HG02763 (cell line): ENCODE results near the gene ATF6.
"Not testable (repeated sequence)": the region's sequence is repeated elsewhere in the genome, so short reads cannot be mapped to it uniquely, and the experiment has no call there.

Experiments
- ATAC-seq: cut with Tn5 transposase; IDR thresholded peaks from one replicate; pipeline ENCODE4 v1.9.1; 2021; ENCODE audit warnings: mild to moderate bottlenecking, moderate library complexity; ENCODE audit not compliant: unreplicated experiment

ATF6 gene

DNA sequence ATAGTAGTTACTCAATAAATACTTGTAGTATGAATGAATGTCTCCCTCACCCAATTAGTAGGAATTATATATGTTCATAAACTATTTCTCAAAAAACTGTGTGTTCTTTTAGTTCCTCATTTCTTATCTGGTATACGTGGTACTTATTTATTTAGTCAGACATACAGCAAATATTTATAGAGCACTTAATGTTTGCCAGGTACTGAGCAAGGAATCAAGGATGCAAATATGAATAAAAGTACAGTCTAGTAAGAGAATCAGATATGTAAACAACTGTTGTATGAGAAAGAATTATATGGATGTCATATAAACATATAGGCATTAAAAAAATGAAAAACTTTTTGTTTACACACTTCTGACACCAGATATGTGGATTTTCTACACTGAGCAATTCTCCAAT, 58.5 kb downstream of the ATF6 start:
- ATAC-seq, result no peak

GRCh38 chr1:161825831-161826230, 59.7 kb downstream of the ATF6 start:
- no peak for ATAC-seq

GRCh38 chr1:161826478-161826877, 60.4 kb downstream of the ATF6 start:
- ATAC-seq, result no peak

- ATAC-seq, result no peak
Observed at GRCh38 chr1:161827786-161828185, 61.7 kb downstream of the ATF6 start.

- not testable (repeated sequence) for ATAC-seq
Observed at GRCh38 chr1:161832299-161832907, 66.3 kb downstream of the ATF6 start.

- no peak for ATAC-seq
Observed at GRCh38 chr1:161834967-161835550, 68.9 kb downstream of the ATF6 start.

DNA sequence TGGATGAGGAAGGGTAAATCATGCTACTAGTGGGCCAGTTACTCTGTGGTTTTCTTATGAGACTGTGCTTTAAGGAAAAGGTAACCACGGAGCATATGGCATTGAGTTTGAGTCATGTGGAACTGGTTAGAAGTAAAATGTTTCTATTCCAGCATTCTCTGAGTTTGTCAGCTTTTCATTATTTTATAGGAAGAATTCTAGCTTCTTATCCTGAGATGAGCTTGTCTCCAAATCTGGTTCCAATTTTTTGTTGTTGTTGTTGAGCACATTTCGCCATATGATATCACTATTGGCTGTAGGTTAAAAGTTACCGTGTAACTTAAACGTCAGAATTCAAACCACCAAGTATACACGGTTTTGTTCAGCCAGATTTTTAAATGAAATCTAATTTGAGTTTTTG, 69.9 kb downstream of the ATF6 start:
- ATAC-seq, result no peak

- no peak for ATAC-seq
Observed at GRCh38 chr1:161838362-161838761, 72.2 kb downstream of the ATF6 start.

DNA sequence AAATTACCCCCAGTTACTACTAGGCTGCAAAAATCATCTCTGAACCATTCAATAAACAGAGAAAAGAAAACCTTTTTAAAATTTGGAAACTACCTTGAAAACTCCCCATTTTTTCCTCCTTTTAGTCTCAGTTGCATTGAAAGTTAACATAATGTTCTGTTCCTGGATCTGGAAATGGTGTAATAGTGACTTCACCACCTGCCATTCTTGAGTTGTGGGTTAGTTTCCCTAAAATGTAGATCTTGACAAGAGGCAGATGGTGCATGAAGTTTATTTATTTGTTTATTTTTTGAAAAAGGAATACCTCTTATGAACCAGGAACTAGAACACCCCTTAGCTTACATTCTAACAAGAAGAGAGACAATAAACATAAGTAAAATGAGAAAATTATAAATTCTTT, 72.8 kb downstream of the ATF6 start:
- ATAC-seq, result no peak

DNA sequence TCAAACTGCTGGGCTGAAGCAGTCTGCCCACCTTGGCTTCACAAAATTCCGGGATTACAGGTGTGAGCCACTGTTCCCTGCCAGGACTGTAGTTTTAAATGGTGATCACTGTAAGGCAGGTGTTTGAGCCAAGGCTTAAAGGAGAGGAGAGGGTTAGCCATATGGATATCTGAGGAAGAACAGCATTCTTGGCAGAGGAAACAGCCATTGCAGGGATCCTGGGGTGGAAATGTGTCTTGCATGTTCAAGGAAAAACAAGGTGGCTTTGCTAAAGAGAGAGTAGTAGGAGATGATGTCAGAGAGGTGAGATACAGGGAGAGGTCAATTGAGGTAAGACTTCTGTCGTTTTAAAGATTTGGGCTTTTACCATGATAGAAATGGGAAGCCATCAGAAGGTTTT, 73.5 kb downstream of the ATF6 start:
- ATAC-seq, result no peak

DNA sequence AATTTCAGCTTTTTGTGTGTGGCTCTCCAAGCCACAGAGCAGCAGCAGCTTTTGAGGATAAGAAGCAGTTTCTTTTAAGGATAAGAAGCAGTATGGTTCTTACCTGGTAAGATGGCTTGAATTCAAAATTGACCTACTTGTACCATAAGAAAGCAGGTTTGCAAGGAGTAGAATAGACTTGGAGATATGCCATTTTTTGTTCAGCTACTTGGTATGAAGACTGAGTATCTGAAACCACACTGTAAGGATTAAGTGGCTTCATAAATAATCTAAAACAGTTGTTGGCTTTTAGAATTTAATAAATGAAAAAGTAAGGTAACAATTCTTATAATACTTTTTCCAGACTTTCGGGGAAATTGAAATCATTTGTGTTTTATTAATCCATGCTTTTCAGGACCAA, 74.2 kb downstream of the ATF6 start:
- ATAC-seq, result no peak

- ATAC-seq, result no peak
Observed at GRCh38 chr1:161843156-161843555, 77.0 kb downstream of the ATF6 start.

DNA sequence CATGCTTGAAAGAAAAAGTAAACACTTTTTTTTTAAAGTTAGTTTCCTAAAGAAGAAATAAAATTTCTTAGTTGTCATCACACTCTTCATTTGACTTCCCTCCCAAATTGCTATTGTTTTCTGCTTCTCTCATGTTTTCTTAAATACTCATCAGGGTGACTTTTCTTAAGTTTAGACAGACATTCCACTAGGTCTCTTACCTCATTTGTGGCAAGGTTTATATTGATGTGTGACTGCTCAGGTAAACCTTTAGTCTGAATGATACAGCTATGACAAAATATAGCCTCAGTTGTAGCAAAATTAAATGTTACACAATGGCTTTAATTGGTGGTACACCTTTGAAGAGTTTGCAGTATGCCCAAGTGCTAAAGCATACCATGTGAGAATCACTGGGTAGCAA, 78.6 kb downstream of the ATF6 start:
- ATAC-seq, result no peak

- ATAC-seq, result no peak
Observed at GRCh38 chr1:161848676-161849075, 82.6 kb downstream of the ATF6 start.

DNA sequence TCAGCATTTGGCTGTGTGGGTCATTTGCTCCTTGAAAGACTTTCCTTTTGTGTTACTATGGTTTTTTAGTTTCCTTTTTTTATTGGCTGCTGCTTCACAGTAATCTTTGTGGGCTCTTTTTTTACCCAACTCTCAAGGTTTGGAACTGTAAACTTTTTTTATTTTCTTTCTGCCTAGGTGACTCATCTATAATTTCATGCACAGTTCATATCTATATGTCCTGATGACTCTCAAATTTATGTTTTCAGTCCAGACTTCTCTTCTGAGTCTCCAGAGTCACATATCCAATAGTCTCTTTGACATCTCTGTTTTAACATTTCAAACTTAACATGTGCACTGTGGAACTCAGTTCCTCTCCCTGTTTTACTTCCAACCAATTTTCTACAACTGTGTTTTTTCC, 83.4 kb downstream of the ATF6 start:
- no peak for ATAC-seq

DNA sequence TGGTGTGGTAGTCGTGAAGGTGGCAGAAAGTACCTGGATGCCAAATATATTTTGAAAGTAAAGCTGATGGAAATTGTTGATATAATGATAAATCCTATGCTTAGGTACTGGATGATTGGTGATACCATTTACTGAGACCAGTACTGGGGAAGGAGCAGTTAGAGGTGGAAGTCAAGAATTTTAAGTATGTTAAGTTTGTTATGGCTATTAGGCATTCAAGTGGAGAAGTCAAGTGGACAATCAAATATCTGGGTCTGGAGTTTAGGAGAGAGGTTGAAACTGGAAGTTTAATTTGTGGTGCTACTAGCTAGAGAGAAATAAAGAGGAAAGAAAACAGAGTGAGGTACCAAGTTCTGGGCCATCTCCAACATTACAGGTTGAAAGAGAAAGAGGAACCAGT, 89.1 kb downstream of the ATF6 start:
- ATAC-seq, result no peak

DNA sequence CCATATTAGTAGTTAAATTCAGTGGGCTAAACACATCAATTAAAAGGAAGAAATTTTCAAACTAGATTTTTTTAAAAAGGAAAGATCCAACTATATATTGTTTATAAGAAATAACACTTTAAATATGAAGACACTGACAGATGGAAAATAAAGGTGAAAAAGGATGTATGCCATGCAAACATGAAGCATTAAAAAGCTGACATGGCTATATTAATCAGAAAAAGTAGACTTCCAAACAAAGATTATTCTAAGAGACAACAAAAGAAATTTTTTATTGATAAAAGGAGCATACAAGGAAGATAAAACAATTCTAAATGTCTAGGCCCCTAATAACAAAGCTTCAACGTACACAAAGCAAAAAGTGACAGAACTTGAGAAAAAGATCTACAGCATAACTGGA, 92.2 kb downstream of the ATF6 start:
- no peak for ATAC-seq

DNA sequence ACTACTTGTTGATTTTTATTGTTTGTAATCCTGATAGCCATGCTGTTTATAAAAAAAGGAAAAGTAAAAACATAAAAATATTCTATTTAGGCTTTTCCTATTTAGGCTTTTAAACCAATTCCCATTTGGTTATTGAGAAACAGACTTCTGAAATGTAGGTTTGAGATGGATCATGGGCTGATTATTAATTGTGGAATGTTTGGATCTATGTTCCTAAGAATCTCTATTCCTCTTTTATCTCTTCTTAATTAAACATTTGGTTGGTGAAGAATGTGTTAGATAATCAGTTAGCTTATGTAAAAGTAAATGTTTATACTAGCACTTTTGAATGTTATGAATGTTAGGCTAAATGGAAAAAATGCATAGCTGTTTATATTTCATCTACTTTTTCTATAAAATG, 97.4 kb downstream of the ATF6 start:
- no peak for ATAC-seq

- no peak for ATAC-seq
Observed at GRCh38 chr1:161864577-161864976, 98.5 kb downstream of the ATF6 start.

GRCh38 chr1:161866241-161866640, 100.1 kb downstream of the ATF6 start:
- ATAC-seq, result no peak

DNA sequence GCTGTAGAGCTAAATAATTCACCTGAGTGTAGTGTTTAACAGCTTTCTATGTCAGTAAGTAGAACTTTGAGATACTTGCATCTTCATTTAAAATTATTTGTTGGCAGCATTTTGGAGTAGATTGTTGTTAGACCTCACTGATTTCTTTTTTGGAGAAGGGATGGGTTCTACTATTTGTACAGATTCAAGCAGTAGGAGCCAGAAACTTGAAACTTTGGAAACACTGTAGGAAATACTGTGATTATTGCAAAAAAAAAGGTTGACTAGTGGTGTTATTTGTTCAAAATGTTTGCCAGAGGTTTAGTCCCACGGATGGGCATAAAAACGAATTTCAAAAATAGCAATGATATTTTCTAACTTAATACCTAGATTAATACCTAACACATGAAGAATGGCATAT, 102.7 kb downstream of the ATF6 start:
- no peak for ATAC-seq

DNA sequence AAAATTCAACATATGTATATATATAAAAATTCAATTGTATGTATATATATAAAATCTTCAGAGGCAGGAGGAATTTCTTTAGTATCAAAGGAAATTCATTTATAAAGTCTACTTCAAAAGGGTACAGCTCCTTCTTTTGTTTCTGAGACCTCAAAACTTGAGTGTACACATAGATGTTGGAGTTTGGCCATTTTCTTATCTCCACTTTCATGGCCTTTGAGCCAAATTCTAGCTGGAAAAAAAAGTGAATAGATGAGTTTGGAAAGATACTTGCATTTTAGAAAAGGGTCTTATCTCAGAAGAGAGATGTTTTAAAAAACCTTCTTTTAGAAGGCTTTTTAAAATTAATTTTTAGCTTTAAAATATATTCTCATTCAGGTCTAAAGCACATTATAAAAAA, 103.2 kb downstream of the ATF6 start:
- ATAC-seq, result no peak

DNA sequence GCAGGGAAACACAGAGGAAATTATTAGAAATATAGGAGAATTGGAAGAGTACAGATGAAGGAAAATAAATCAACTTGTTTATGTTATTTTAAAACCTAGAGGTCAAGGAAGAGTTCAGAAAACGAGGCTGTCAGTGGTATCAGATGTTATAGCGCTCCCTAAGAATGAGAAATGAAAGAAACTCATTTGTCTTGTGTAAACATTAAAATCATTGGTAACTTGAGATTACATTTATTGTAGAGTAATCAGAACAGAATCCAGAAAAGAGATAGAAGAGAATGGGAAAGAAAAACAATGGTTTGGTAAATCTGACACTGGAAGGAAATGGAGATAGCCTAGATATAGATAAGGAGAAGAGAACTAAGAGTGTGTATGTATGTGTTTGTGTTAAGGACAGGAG, 106.4 kb downstream of the ATF6 start:
- no peak for ATAC-seq
